HEK293 (cell line): Measurements from ENCODE around the gene ADO.

Experiments
- CTCF ChIA-PET: fragments of 350-600 bp; formaldehyde crosslinking; extraction: SDS; loops from one replicate; lab custom pipeline; 2021; ENCODE audit warnings: antibody characterized with exemption; lab: Yijun Ruan, JAX
- POLR2A ChIA-PET: fragments of 300-600 bp; formaldehyde crosslinking; extraction: SDS; loops from one replicate; lab custom pipeline; 2020; ENCODE audit warnings: antibody characterized with exemption, inconsistent platforms; lab: Yijun Ruan, JAX
- H3K27ac ChIP-seq: fragments of 200-500 bp; sonication (Bioruptor generic); 2 replicates; pipeline ENCODE4 v1.5.1; 2014; ENCODE audit warnings: low read depth, low read length, control low read depth, inconsistent platforms; ENCODE audit errors: extremely low read depth
- H3K36me3 ChIP-seq, 2 experiments: fragments of 200-500 bp in 1 of 2; sonication (Bioruptor generic) in 1 of 2; 1 replicate in 1 of 2; 2 replicates in 1 of 2; pipeline ENCODE4 v1.5.1; 2014 to 2017; ENCODE audit warnings: inconsistent platforms in 2 of 2, low read length in 2 of 2; ENCODE audit not compliant: control insufficient read depth in 2 of 2, insufficient read depth in 1 of 2
- H3K4me1 ChIP-seq: fragments of 200-500 bp; sonication (Bioruptor generic); 2 replicates; pipeline ENCODE4 v1.5.1; 2014; ENCODE audit warnings: mild to moderate bottlenecking, low read length, inconsistent platforms; ENCODE audit not compliant: control insufficient read depth, insufficient read depth
- H3K4me3 ChIP-seq: 2 replicates; pipeline ENCODE4 v1.5.1; 2011; ENCODE audit warnings: low read depth, mild to moderate bottlenecking, control low read depth, low read length, moderate library complexity
- H3K9me3 ChIP-seq: fragments of 200-500 bp; sonication (Bioruptor generic); 2 replicates; pipeline ENCODE4 v1.5.1; 2014; ENCODE audit warnings: low read depth, low read length, inconsistent platforms; ENCODE audit not compliant: control insufficient read depth, insufficient read depth
- MZF1 ChIP-seq: fragments of 450-650 bp; formaldehyde crosslinking; IDR thresholded peaks from 2 replicates; pipeline ENCODE4 v1.5.1; 2017; ENCODE audit warnings: missing biosample characterization, missing genetic modification characterization, borderline replicate concordance
- WT1 ChIP-seq: fragments of 450-650 bp; formaldehyde crosslinking; IDR thresholded peaks from 2 replicates; pipeline ENCODE4 v1.5.1; 2016; ENCODE audit warnings: missing biosample characterization, missing genetic modification characterization
- ZNF132 ChIP-seq: fragments of 450-650 bp; formaldehyde crosslinking; IDR thresholded peaks from 2 replicates; pipeline ENCODE4 v1.5.1; 2017; ENCODE audit warnings: missing biosample characterization, missing genetic modification characterization, borderline replicate concordance
- ZNF16 ChIP-seq: fragments of 450-650 bp; formaldehyde crosslinking; IDR thresholded peaks from 2 replicates; pipeline ENCODE4 v1.5.1; 2016; ENCODE audit warnings: low read depth, missing biosample characterization, missing genetic modification characterization
- ZNF174 ChIP-seq: fragments of 450-650 bp; formaldehyde crosslinking; IDR thresholded peaks from 2 replicates; pipeline ENCODE4 v1.5.0; 2017; ENCODE audit warnings: missing biosample characterization, mild to moderate bottlenecking, missing genetic modification characterization
- ZNF175 ChIP-seq: fragments of 450-650 bp; formaldehyde crosslinking; IDR thresholded peaks from 2 replicates; pipeline ENCODE4 v1.5.1; 2016; ENCODE audit warnings: missing biosample characterization, missing genetic modification characterization
- ZNF184 ChIP-seq: fragments of 450-650 bp; IDR thresholded peaks from 2 replicates; pipeline ENCODE4 v1.5.1; 2018; ENCODE audit warnings: missing biosample characterization, mild to moderate bottlenecking, missing genetic modification characterization
- ZNF341 ChIP-seq: fragments of 450-650 bp; formaldehyde crosslinking; IDR thresholded peaks from 2 replicates; pipeline ENCODE4; 2016; ENCODE audit warnings: low read depth, missing biosample characterization, missing genetic modification characterization
- ZNF544 ChIP-seq: fragments of 450-650 bp; formaldehyde crosslinking; IDR thresholded peaks from 2 replicates; pipeline ENCODE4 v1.5.0; 2017; ENCODE audit warnings: missing biosample characterization, missing genetic modification characterization
- ZNF548 ChIP-seq: fragments of 450-650 bp; formaldehyde crosslinking; IDR thresholded peaks from 2 replicates; pipeline ENCODE4 v1.5.1; 2016; ENCODE audit warnings: missing biosample characterization, missing genetic modification characterization
- ZNF560 ChIP-seq: fragments of 450-650 bp; formaldehyde crosslinking; IDR thresholded peaks from 2 replicates; pipeline ENCODE4 v1.5.1; 2017; ENCODE audit warnings: missing biosample characterization, missing genetic modification characterization, borderline replicate concordance
- ZNF596 ChIP-seq: fragments of 450-650 bp; IDR thresholded peaks from 2 replicates; pipeline ENCODE4 v1.5.0; 2018; ENCODE audit warnings: missing biosample characterization, mild to moderate bottlenecking, missing genetic modification characterization, moderate library complexity
- ZNF792 ChIP-seq: fragments of 450-650 bp; formaldehyde crosslinking; IDR thresholded peaks from 2 replicates; pipeline ENCODE4 v1.5.1; 2016; ENCODE audit warnings: missing biosample characterization, missing genetic modification characterization
- TF ChIP-seq, protein P1 (sequence below): fragments of 450-650 bp; formaldehyde crosslinking; IDR thresholded peaks from 2 replicates; pipeline ENCODE4 v1.5.1; 2016; ENCODE audit warnings: missing biosample characterization, missing genetic modification characterization, borderline replicate concordance
- TF ChIP-seq, protein P2 (sequence below): fragments of 450-650 bp; formaldehyde crosslinking; IDR thresholded peaks from 2 replicates; pipeline ENCODE4 v1.5.1; 2016; ENCODE audit warnings: missing biosample characterization, missing genetic modification characterization, borderline replicate concordance
- TF ChIP-seq, protein P3 (sequence below): fragments of 450-650 bp; formaldehyde crosslinking; IDR thresholded peaks from 2 replicates; pipeline ENCODE4 v1.5.1; 2017; ENCODE audit warnings: missing biosample characterization, missing genetic modification characterization
- TF ChIP-seq, protein P4 (sequence below): fragments of 450-650 bp; formaldehyde crosslinking; IDR thresholded peaks from 2 replicates; pipeline ENCODE4 v1.5.1; 2017; ENCODE audit warnings: missing biosample characterization, mild to moderate bottlenecking, missing genetic modification characterization, moderate library complexity
- TF ChIP-seq, protein P5 (sequence below): fragments of 450-650 bp; formaldehyde crosslinking; IDR thresholded peaks from 2 replicates; pipeline ENCODE4 v1.5.1; 2017; ENCODE audit warnings: missing biosample characterization, missing genetic modification characterization

The ADO gene

DNA sequence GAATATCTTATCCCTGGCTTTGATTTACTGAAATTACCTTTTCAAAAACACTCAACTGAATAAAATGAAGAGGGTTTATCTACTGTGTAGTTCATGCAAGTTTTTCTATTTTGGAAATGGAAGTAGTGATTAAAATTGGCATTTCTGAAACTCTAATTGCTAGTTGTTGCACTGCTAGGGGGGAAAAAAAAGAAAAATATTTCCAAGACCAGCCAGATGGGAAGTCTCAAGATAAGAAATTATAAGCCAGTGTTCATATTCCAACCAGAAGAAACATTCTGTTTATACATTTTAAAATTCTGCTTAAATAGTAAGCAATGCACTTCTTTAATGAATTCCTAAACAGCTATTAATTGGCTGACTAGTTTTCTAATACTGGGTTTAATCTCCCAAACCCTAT is 9.4 kb upstream of the ADO start:
- no peaks in the 10 kb centered on the region for H3K4me1 ChIP-seq
- CTCF ChIA-PET = no interaction called here
- no peak overlapping the region for H3K4me3 ChIP-seq
- TF ChIP-seq ZNF184 (no peak), ZNF341 (tag by site-specific recombination) (no peak), ZNF175 (tag by site-specific recombination) (no peak), ZNF560 (no peak), MZF1 (tag by site-specific recombination) (no peak), ZNF596 (tag by site-specific recombination) (no peak), ZNF132 (tag by site-specific recombination) (no peak), ZNF16 (no peak)
- TF ChIP-seq, protein P1, sequence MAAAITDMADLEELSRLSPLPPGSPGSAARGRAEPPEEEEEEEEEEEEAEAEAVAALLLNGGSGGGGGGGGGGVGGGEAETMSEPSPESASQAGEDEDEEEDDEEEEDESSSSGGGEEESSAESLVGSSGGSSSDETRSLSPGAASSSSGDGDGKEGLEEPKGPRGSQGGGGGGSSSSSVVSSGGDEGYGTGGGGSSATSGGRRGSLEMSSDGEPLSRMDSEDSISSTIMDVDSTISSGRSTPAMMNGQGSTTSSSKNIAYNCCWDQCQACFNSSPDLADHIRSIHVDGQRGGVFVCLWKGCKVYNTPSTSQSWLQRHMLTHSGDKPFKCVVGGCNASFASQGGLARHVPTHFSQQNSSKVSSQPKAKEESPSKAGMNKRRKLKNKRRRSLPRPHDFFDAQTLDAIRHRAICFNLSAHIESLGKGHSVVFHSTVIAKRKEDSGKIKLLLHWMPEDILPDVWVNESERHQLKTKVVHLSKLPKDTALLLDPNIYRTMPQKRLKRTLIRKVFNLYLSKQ (tag by site-specific recombination) = no peak
- TF ChIP-seq, all 188 proteins: peak for 0
- POLR2A ChIA-PET = no interaction called here
- Histone ChIP-seq H3K9me3 (no peaks in the 10 kb centered on the region), H3K27ac (no peak overlapping the region), H3K36me3 (no peaks in the 10 kb centered on the region)

DNA sequence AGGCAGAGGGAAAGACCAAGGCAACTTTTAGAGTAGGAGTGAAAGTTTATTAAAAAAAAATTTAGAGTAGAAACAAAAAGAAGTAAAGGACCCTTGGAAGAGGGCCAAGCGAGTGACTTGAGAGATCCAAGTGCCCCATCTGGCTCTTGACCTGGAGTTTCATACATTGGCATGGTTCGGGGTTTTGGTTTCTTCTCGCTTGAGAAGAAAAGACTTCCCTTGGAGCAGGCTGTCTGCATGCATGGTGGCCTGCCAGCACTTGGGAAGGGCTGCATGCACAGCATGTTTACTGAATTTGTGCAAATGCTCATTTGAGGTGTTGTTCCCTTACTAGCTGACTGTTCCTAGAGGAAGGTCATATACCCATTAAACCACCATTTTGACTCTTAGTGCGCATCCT is 8.8 kb upstream of the ADO start:
- ChIA-PET POLR2A (no interaction called here), CTCF (no interaction called here)
- H3K36me3 ChIP-seq = no peaks in the 10 kb centered on the region
- no peak for TF ChIP-seq ZNF560
- TF ChIP-seq ZNF16 = no peak
- no peak for TF ChIP-seq ZNF548 (tag by site-specific recombination)
- TF ChIP-seq, protein P1 (tag by site-specific recombination) = no peak
- TF ChIP-seq, protein P2, sequence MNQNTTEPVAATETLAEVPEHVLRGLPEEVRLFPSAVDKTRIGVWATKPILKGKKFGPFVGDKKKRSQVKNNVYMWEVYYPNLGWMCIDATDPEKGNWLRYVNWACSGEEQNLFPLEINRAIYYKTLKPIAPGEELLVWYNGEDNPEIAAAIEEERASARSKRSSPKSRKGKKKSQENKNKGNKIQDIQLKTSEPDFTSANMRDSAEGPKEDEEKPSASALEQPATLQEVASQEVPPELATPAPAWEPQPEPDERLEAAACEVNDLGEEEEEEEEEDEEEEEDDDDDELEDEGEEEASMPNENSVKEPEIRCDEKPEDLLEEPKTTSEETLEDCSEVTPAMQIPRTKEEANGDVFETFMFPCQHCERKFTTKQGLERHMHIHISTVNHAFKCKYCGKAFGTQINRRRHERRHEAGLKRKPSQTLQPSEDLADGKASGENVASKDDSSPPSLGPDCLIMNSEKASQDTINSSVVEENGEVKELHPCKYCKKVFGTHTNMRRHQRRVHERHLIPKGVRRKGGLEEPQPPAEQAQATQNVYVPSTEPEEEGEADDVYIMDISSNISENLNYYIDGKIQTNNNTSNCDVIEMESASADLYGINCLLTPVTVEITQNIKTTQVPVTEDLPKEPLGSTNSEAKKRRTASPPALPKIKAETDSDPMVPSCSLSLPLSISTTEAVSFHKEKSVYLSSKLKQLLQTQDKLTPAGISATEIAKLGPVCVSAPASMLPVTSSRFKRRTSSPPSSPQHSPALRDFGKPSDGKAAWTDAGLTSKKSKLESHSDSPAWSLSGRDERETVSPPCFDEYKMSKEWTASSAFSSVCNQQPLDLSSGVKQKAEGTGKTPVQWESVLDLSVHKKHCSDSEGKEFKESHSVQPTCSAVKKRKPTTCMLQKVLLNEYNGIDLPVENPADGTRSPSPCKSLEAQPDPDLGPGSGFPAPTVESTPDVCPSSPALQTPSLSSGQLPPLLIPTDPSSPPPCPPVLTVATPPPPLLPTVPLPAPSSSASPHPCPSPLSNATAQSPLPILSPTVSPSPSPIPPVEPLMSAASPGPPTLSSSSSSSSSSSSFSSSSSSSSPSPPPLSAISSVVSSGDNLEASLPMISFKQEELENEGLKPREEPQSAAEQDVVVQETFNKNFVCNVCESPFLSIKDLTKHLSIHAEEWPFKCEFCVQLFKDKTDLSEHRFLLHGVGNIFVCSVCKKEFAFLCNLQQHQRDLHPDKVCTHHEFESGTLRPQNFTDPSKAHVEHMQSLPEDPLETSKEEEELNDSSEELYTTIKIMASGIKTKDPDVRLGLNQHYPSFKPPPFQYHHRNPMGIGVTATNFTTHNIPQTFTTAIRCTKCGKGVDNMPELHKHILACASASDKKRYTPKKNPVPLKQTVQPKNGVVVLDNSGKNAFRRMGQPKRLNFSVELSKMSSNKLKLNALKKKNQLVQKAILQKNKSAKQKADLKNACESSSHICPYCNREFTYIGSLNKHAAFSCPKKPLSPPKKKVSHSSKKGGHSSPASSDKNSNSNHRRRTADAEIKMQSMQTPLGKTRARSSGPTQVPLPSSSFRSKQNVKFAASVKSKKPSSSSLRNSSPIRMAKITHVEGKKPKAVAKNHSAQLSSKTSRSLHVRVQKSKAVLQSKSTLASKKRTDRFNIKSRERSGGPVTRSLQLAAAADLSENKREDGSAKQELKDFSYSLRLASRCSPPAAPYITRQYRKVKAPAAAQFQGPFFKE (tag by site-specific recombination) = no peak
- TF ChIP-seq, protein P3, sequence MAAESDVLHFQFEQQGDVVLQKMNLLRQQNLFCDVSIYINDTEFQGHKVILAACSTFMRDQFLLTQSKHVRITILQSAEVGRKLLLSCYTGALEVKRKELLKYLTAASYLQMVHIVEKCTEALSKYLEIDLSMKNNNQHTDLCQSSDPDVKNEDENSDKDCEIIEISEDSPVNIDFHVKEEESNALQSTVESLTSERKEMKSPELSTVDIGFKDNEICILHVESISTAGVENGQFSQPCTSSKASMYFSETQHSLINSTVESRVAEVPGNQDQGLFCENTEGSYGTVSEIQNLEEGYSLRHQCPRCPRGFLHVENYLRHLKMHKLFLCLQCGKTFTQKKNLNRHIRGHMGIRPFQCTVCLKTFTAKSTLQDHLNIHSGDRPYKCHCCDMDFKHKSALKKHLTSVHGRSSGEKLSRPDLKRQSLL (tag by site-specific recombination) = no peak
- TF ChIP-seq ZNF544 = no peak
- TF ChIP-seq, protein P4, sequence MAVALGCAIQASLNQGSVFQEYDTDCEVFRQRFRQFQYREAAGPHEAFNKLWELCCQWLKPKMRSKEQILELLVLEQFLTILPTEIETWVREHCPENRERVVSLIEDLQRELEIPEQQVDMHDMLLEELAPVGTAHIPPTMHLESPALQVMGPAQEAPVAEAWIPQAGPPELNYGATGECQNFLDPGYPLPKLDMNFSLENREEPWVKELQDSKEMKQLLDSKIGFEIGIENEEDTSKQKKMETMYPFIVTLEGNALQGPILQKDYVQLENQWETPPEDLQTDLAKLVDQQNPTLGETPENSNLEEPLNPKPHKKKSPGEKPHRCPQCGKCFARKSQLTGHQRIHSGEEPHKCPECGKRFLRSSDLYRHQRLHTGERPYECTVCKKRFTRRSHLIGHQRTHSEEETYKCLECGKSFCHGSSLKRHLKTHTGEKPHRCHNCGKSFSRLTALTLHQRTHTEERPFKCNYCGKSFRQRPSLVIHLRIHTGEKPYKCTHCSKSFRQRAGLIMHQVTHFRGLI (tag by site-specific recombination) = no peak
- TF ChIP-seq ZNF792 (tag by site-specific recombination) = no peak
- TF ChIP-seq ZNF174 (tag by site-specific recombination) = no peak
- no peak for TF ChIP-seq WT1
- TF ChIP-seq, protein P5, sequence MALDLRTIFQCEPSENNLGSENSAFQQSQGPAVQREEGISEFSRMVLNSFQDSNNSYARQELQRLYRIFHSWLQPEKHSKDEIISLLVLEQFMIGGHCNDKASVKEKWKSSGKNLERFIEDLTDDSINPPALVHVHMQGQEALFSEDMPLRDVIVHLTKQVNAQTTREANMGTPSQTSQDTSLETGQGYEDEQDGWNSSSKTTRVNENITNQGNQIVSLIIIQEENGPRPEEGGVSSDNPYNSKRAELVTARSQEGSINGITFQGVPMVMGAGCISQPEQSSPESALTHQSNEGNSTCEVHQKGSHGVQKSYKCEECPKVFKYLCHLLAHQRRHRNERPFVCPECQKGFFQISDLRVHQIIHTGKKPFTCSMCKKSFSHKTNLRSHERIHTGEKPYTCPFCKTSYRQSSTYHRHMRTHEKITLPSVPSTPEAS (tag by site-specific recombination) = no peak

More for the DNA sequence above, 8.8 kb upstream of the ADO start:
- no peak overlapping the region for H3K4me3 ChIP-seq
- H3K9me3 ChIP-seq = no peaks in the 10 kb centered on the region
- no peak overlapping the region for H3K27ac ChIP-seq
- H3K4me1 ChIP-seq = no peaks in the 10 kb centered on the region
